Measurements from ENCODE around the gene GAB1.
"Not testable (repeated sequence)": the region's sequence is repeated elsewhere in the genome, so short reads cannot be mapped to it uniquely, and the experiment has no call there.

Gene GAB1

GRCh38 chr4:143339497-143339896 lies 2.8 kb downstream of the GAB1 start:
- DNase-seq: no peak

GRCh38 chr4:143341186-143341755 lies 4.6 kb downstream of the GAB1 start:
- no peak for DNase-seq

- no peak for DNase-seq
Measured at GRCh38 chr4:143343276-143343831, 6.7 kb downstream of the GAB1 start.

GRCh38 chr4:143344041-143344440 lies 7.4 kb downstream of the GAB1 start:
- no peak for DNase-seq

- no peak for DNase-seq
Measured at GRCh38 chr4:143344774-143345173, 8.1 kb downstream of the GAB1 start.

GRCh38 chr4:143345356-143345755 lies 8.7 kb downstream of the GAB1 start:
- DNase-seq: no peak

GRCh38 chr4:143346206-143346605 lies 9.5 kb downstream of the GAB1 start:
- no peak for DNase-seq

GRCh38 chr4:143347484-143348111 lies 10.9 kb downstream of the GAB1 start:
- no peak for DNase-seq

GRCh38 chr4:143348233-143349077 lies 11.8 kb downstream of the GAB1 start:
- no peak for DNase-seq

- DNase-seq: not testable (repeated sequence)
Measured at GRCh38 chr4:143349858-143350527, 13.3 kb downstream of the GAB1 start.

- DNase-seq: no peak
Measured at GRCh38 chr4:143351149-143351691, 14.5 kb downstream of the GAB1 start.

GRCh38 chr4:143351774-143352451 lies 15.2 kb downstream of the GAB1 start:
- DNase-seq: no peak

GRCh38 chr4:143352720-143353119 lies 16.0 kb downstream of the GAB1 start:
- no peak for DNase-seq

- DNase-seq: no peak
Measured at GRCh38 chr4:143353797-143354196, 17.1 kb downstream of the GAB1 start.

GRCh38 chr4:143354990-143355389 lies 18.3 kb downstream of the GAB1 start:
- no peak for DNase-seq

- no peak for DNase-seq
Measured at GRCh38 chr4:143355540-143356217, 19.0 kb downstream of the GAB1 start.

- no peak for DNase-seq
Measured at GRCh38 chr4:143356493-143356892, 19.8 kb downstream of the GAB1 start.

GRCh38 chr4:143357161-143357845 lies 20.6 kb downstream of the GAB1 start:
- DNase-seq: no peak

GRCh38 chr4:143358419-143358818 lies 21.7 kb downstream of the GAB1 start:
- DNase-seq: no peak

- no peak for DNase-seq
Measured at GRCh38 chr4:143358923-143359643, 22.4 kb downstream of the GAB1 start.

All from 8988T (cell line).